H1 (cell line): ENCODE measurements around the gene EEF1A2. TPM values are rescaled to one million over a fixed set of nuclear protein-coding genes. Genes with fewer than 3 reads are reported as not detected.
A peak's percentile ranks its signal among the peaks of the same experiment; 100 is the strongest.

ENCODE experiments used
- CTCF ChIA-PET: fragments of 300-600 bp; sonication (Branson Sonifier 250); formaldehyde crosslinking; loops from one replicate; lab custom pipeline; 2021; ENCODE audit not compliant: partially characterized antibody; lab: Charles Lee
- POLR2A ChIA-PET: fragments of 300-600 bp; sonication (Branson Sonifier 250); formaldehyde crosslinking; loops from one replicate; lab custom pipeline; 2021; ENCODE audit warnings: inconsistent platforms; ENCODE audit not compliant: partially characterized antibody; lab: Charles Lee
- DNase-seq, 2 experiments: peaks; one replicate each; pipeline versions ENCODE4 v3.0.0 to v3.0.0-alpha.2; 2010 to 2022; ENCODE audit warnings: low spot score in 2 of 2, low read depth in 1 of 2, mixed read lengths in 1 of 2
- FAIRE-seq: peaks from 2 replicates; lab custom pipeline; 2011; peaks lifted over from hg19 to GRCh38; lab: Jason Lieb, UNC
- H2AFZ ChIP-seq: 2 replicates; pipeline ENCODE4 v1.8.1; 2012; ENCODE audit warnings: low read length, inconsistent platforms
- H2AK5ac ChIP-seq: 2 replicates; pipeline ENCODE4 v1.6.1; 2013; ENCODE audit warnings: low read depth, low read length
- H2BK120ac ChIP-seq: replicated peaks from 2 replicates; pipeline ENCODE3; 2013; ENCODE audit warnings: low read depth, low read length, inconsistent platforms
- H2BK12ac ChIP-seq: 2 replicates; pipeline ENCODE4 v1.6.1; 2013; ENCODE audit warnings: low read depth, low read length
- H2BK15ac ChIP-seq: 2 replicates; pipeline ENCODE4 v1.6.1; 2013; ENCODE audit warnings: low read length
- H2BK20ac ChIP-seq: 2 replicates; pipeline ENCODE4 v1.6.1; 2013; ENCODE audit warnings: low read length
- H2BK5ac ChIP-seq: 2 replicates; pipeline ENCODE4 v1.6.1; 2013; ENCODE audit warnings: low read depth, low read length
- H3K14ac ChIP-seq: 2 replicates; pipeline ENCODE4 v1.6.1; 2013; ENCODE audit warnings: inconsistent platforms; ENCODE audit not compliant: insufficient read length
- H3K18ac ChIP-seq: 2 replicates; pipeline ENCODE4 v1.6.1; 2013; ENCODE audit warnings: low read length; ENCODE audit errors: extremely low read depth
- H3K23ac ChIP-seq: 2 replicates; pipeline ENCODE4 v1.6.1; 2013; ENCODE audit warnings: inconsistent platforms; ENCODE audit not compliant: insufficient read length
- H3K23me2 ChIP-seq: 2 replicates; pipeline ENCODE4 v1.6.1; 2013; ENCODE audit warnings: low read depth, low read length
- H3K27ac ChIP-seq: 2 replicates; pipeline ENCODE4 v1.6.1; 2011; ENCODE audit warnings: low read depth, low read length, inconsistent platforms
- H3K27me3 ChIP-seq, 4 experiments: replicated peaks in 1 of 4; 1 replicate in 1 of 4; 2 replicates in 3 of 4; pipeline versions ENCODE4 v1.6.1 to v1.8.1; 2011 to 2013; ENCODE audit warnings: low read length in 3 of 4, mild to moderate bottlenecking in 3 of 4, inconsistent platforms in 2 of 4, mixed read lengths in 2 of 4, moderate library complexity in 1 of 4; ENCODE audit not compliant: control insufficient read depth in 3 of 4, insufficient read depth in 3 of 4; ENCODE audit errors: extremely low read depth in 1 of 4
- H3K36me3 ChIP-seq, 4 experiments: 2 replicates each; pipeline versions ENCODE4 v1.6.1 to v1.8.1; 2011 to 2013; ENCODE audit warnings: mild to moderate bottlenecking in 4 of 4, low read length in 3 of 4, moderate library complexity in 2 of 4, control low read depth in 1 of 4, inconsistent platforms in 1 of 4; ENCODE audit not compliant: insufficient read depth in 4 of 4, control insufficient read depth in 2 of 4
- H3K4ac ChIP-seq: replicated peaks from 2 replicates; pipeline ENCODE3; 2013; ENCODE audit warnings: low read length, low read depth, mixed read lengths, inconsistent platforms; ENCODE audit not compliant: insufficient read length
- H3K4me1 ChIP-seq, 4 experiments: replicated peaks in 1 of 4; 1 replicate in 1 of 4; 2 replicates in 3 of 4; pipeline versions ENCODE4 v1.6.1 to v1.8.1; 2011 to 2013; ENCODE audit warnings: low read length in 3 of 4, inconsistent platforms in 2 of 4, mixed read lengths in 1 of 4; ENCODE audit not compliant: insufficient read depth in 4 of 4, control insufficient read depth in 3 of 4
- H3K4me2 ChIP-seq, 2 experiments: 2 replicates each; pipeline versions ENCODE4 v1.6.1 to v1.8.1; 2011 to 2013; ENCODE audit warnings: low read depth in 2 of 2, low read length in 2 of 2, control low read depth in 1 of 2, inconsistent platforms in 1 of 2, mild to moderate bottlenecking in 1 of 2; ENCODE audit not compliant: insufficient read depth in 1 of 2
- H3K4me3 ChIP-seq, 4 experiments: fragments of 200-600, 300-600 bp in 1 of 4; sonication (generic), shearing (Covaris generic), sonication (Bioruptor Twin) in 1 of 4; 2 replicates each; pipeline versions ENCODE4 v1.5.1 to v1.8.1; 2011 to 2016; ENCODE audit warnings: low read length in 4 of 4, low read depth in 3 of 4, control low read depth in 2 of 4, inconsistent platforms in 2 of 4, mild to moderate bottlenecking in 2 of 4, mixed read lengths in 1 of 4, moderate library complexity in 1 of 4; ENCODE audit not compliant: insufficient read depth in 2 of 4; ENCODE audit errors: extremely low read depth in 1 of 4
- H3K56ac ChIP-seq: replicated peaks from 2 replicates; pipeline ENCODE3; 2013; ENCODE audit warnings: low read depth, mild to moderate bottlenecking, mixed read lengths, low read length, inconsistent platforms; ENCODE audit not compliant: insufficient read length
- H3K79me1 ChIP-seq: 2 replicates; pipeline ENCODE4 v1.6.1; 2013; ENCODE audit warnings: low read depth, low read length, control low read depth
- H3K79me2 ChIP-seq, 2 experiments: 2 replicates each; pipeline versions ENCODE4 v1.6.1 to v1.8.1; 2012 to 2013; ENCODE audit warnings: low read length in 2 of 2, mild to moderate bottlenecking in 2 of 2, inconsistent platforms in 1 of 2; ENCODE audit not compliant: insufficient read depth in 2 of 2, control insufficient read depth in 1 of 2
- H3K9ac ChIP-seq, 4 experiments: replicated peaks in 1 of 4; 1 replicate in 1 of 4; 2 replicates in 3 of 4; pipeline versions ENCODE4 v1.6.1 to v1.8.1; 2011 to 2013; ENCODE audit warnings: low read depth in 3 of 4, low read length in 3 of 4, control low read depth in 2 of 4, mild to moderate bottlenecking in 2 of 4, moderate library complexity in 2 of 4, inconsistent platforms in 1 of 4; ENCODE audit errors: extremely low read depth in 1 of 4
- H3K9me3 ChIP-seq, 2 experiments: 2 replicates each; pipeline versions ENCODE4 v1.6.1 to v1.8.1; 2012 to 2013; ENCODE audit warnings: mild to moderate bottlenecking in 2 of 2, moderate library complexity in 2 of 2, control low read depth in 1 of 2, inconsistent platforms in 1 of 2, low read depth in 1 of 2, low read length in 1 of 2, mixed read lengths in 1 of 2; ENCODE audit not compliant: insufficient read depth in 2 of 2
- H4K20me1 ChIP-seq, 2 experiments: replicated peaks in 1 of 2; 2 replicates each; pipeline versions ENCODE3 to v1.8.1; 2011 to 2013; ENCODE audit warnings: inconsistent platforms in 2 of 2, low read length in 2 of 2, mild to moderate bottlenecking in 1 of 2; ENCODE audit not compliant: insufficient read depth in 2 of 2, control insufficient read depth in 1 of 2
- H4K5ac ChIP-seq: 2 replicates; pipeline ENCODE4 v1.6.1; 2013; ENCODE audit warnings: low read length, low read depth, mixed read lengths, inconsistent platforms; ENCODE audit not compliant: insufficient read length
- H4K8ac ChIP-seq: 2 replicates; pipeline ENCODE4 v1.8.0; 2013; ENCODE audit warnings: mild to moderate bottlenecking, moderate library complexity, low read length, inconsistent platforms; ENCODE audit not compliant: insufficient read depth; ENCODE audit errors: extremely low read depth
- H4K91ac ChIP-seq: replicated peaks from 2 replicates; pipeline ENCODE3; 2013; ENCODE audit warnings: low read length, mixed read lengths, inconsistent platforms; ENCODE audit not compliant: insufficient read length
- GABPA ChIP-seq: IDR thresholded peaks from 2 replicates; pipeline ENCODE4 v1.6.1; 2011; ENCODE audit warnings: mild to moderate bottlenecking, low read length, moderate library complexity, borderline replicate concordance; ENCODE audit not compliant: insufficient read depth
- JUND ChIP-seq: IDR thresholded peaks from 2 replicates; pipeline ENCODE4 v1.6.1; 2011; ENCODE audit warnings: mild to moderate bottlenecking, improper control_type of control experiment, low read length
- KDM1A ChIP-seq: fragments of 200-600, 300-600 bp; sonication (generic); IDR thresholded peaks from 2 replicates; pipeline ENCODE4 v1.7.1; 2016; ENCODE audit warnings: mild to moderate bottlenecking, low read length, borderline replicate concordance
- KDM5A ChIP-seq: fragments of 200-600 bp; IDR thresholded peaks from 2 replicates; pipeline ENCODE4 v1.7.1; 2012; ENCODE audit warnings: mild to moderate bottlenecking, low read length, inconsistent platforms, mixed read lengths
- NRF1 ChIP-seq: IDR thresholded peaks from 2 replicates; pipeline ENCODE4 v1.6.1; 2011; ENCODE audit warnings: mild to moderate bottlenecking, low read depth, low read length, improper control_type of control experiment
- PHF8 ChIP-seq: fragments of 200-600 bp; sonication (generic); conservative IDR thresholded peaks from 2 replicates; pipeline ENCODE4 v1.7.1; 2012; ENCODE audit warnings: low read depth, mild to moderate bottlenecking, inconsistent platforms, low read length, moderate library complexity
- POU5F1 ChIP-seq: IDR thresholded peaks from 2 replicates; pipeline ENCODE4 v1.6.1; 2011; ENCODE audit warnings: low read depth, mild to moderate bottlenecking, low read length, moderate library complexity
- RBBP5 ChIP-seq: IDR thresholded peaks from 2 replicates; pipeline ENCODE4 v1.7.1; 2012; ENCODE audit warnings: low read depth, mild to moderate bottlenecking, inconsistent platforms, low read length, moderate library complexity, borderline replicate concordance
- RNF2 ChIP-seq: fragments of 200-900, 300-1000 bp; sonication (generic); IDR thresholded peaks from 2 replicates; pipeline ENCODE4 v1.7.1; 2016; ENCODE audit warnings: borderline replicate concordance, low read depth, mild to moderate bottlenecking, antibody characterized with exemption, low read length; ENCODE audit not compliant: poor library complexity, severe bottlenecking; ENCODE audit errors: missing control alignments
- SUZ12 ChIP-seq: fragments of 200-600 bp; sonication (generic); IDR thresholded peaks from 2 replicates; pipeline ENCODE4 v1.6.1; 2012; ENCODE audit warnings: mild to moderate bottlenecking, inconsistent platforms, low read length, moderate library complexity, mixed read lengths
- YY1 ChIP-seq: IDR thresholded peaks from 2 replicates; pipeline ENCODE4 v1.6.1; 2011; ENCODE audit warnings: low read depth, mild to moderate bottlenecking, low read length
- WGBS, 2 experiments: shearing (Covaris generic) in 1 of 2; methylation state at CpG; one replicate each; pipeline versions ENCODE4 v1.1.6 to v1.1.7; 2013 to 2015; ENCODE audit warnings: low lambda C conversion rate in 2 of 2, mixed read lengths in 2 of 2, inconsistent platforms in 1 of 2, low coverage in 1 of 2, missing lambda C conversion rate in 1 of 2; ENCODE audit not compliant: insufficient replicate concordance in 2 of 2, insufficient coverage in 1 of 2, insufficient read length in 1 of 2; ENCODE audit errors: extremely low coverage in 1 of 2, missing lambda C conversion rate in 1 of 2; 5-methylcytosine and 5-hydroxymethylcytosine counted together
- polyA plus RNA-seq, 7 experiments: library from polyadenylated mRNA; depleted of rRNA in 3 of 7; stranded (reverse) in 5 of 7; unstranded in 2 of 7; fragments of >200 nt in 5 of 7; fragments of 200-250 nt in 2 of 7; gene quantifications; 1 replicate in 5 of 7; 2 replicates in 1 of 7; 4 replicates in 1 of 7; pipeline versions ENCODE4 v1.2.1 to v1.2.3, GENCODE V29; 2011 to 2013; ENCODE audit warnings: missing spikeins in 2 of 7, mixed read lengths in 2 of 7
- total RNA-seq: library from RNA; stranded (reverse); fragmentation: NEBNext Ultra II Directional; extraction: Animal tissue kit (Norgen Biotek cat#: 25700); gene quantifications from 2 replicates; pipeline ENCODE4 v1.2.1, GENCODE V29; 2021

EEF1A2 gene
- total and polyA plus RNA-seq, 2 of the 8 experiments (the other 6 are each of a cell fraction or from before 2014, with no cell fraction given), result 7.4 to 25.8 TPM

DNA sequence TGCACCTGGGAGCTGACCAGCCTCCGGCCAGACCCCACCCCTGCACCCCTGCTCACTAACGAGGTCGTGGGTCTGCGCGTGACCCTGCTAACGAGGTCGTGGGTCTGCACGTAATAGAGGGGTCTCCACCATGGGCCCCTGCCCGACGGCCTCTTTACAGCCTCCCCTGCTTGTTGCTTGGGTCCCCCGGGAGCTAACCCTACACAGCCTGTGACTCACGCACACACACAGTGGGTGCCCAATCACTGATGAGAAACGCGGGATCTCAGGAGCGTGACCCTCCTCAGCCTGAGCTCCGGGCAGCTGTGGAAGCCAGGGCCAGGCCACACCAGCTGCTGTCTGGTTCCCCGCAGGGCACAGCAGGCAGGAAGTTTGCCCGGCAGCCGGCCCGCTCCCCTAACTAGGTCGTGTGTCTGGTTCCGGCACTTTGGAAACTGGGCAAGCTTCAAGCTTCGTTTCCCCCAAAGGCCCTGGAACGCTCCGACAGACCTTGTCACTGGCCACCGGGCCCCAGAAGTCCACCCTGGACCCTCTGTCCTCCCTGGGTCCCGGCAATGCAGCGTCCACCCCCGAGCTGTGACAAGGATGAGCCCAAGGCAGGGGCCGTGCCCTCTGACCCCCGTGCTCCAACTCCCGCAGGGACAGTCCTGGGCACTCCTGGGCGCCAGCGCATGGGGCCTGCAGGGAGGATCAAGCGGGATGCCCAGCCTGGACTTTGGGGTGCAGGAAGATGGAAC is 37.5 kb upstream of the EEF1A2 start:
- Histone ChIP-seq H3K14ac (no peak overlapping the region), H3K79me2 (no peaks in the 10 kb centered on the region), H3K23ac (no peak overlapping the region), H3K4ac (no peak overlapping the region), H4K5ac (no peak overlapping the region), H4K20me1 (peaks cover 0 to 3% of the 10 kb centered on the region in 2 experiments), H4K8ac (no peak overlapping the region; the same call in none of the 2 replicates), H4K91ac (no peak overlapping the region), H2BK120ac (no peak overlapping the region), H2BK5ac (peak overlapping the region; percentile 44; the same call in 1 of the 2 replicates), H3K79me1 (no peaks in the 10 kb centered on the region; the same call in 1 of the 2 replicates), H3K9ac (no peak overlapping the region; a peak in 1 of 7 replicates), H3K4me3 (no peak overlapping the region), H3K18ac (no peak overlapping the region; the same call in 1 of the 2 replicates), H3K4me1 (peaks cover 0 to 23% (median 3%) of the 10 kb centered on the region in 4 experiments; a peak in 5 of 7 replicates), H2BK20ac (no peak overlapping the region), H3K23me2 (peaks cover 3% of the 10 kb centered on the region; the same call in 1 of the 2 replicates), H2AFZ (no peak overlapping the region), H3K27me3 (no peaks in the 10 kb centered on the region), H2AK5ac (no peak overlapping the region), H3K36me3 (no peaks in the 10 kb centered on the region), H2BK15ac (no peak overlapping the region), H3K56ac (no peak overlapping the region), H3K9me3 (no peaks in the 10 kb centered on the region), H3K4me2 (no peak overlapping the region), H2BK12ac (peak overlapping the region; percentile 75; the same call in 1 of the 2 replicates), H3K27ac (no peak overlapping the region)
- FAIRE-seq (no peak), DNase-seq (no peak)
- ChIA-PET POLR2A (interaction anchor here (0.6 to 3.7 kb wide), 10 partner anchors 9 to 1420 kb away, joined by 3 to 26 read pairs (median 3); partner anchors contain the start of genes PPDPF and STMN3), CTCF (interaction anchor here (0.6 to 4.8 kb wide), 24 partner anchors 10 to 265 kb away, joined by 3 to 23 read pairs (median 6); partner anchors contain the start of genes FNDC11, HELZ2, LIME1 and SRMS)
- WGBS, 2 experiments, result 88% methylated on average over 34 of the region's 35 CpGs; no CpG with 5 or more reads in 1 of the 2 experiments
- TF ChIP-seq SUZ12, result no peak
- TF ChIP-seq POU5F1, result no peak
- TF ChIP-seq KDM1A, result no peak
- TF ChIP-seq RBBP5, result no peak
- TF ChIP-seq JUND, result no peak
- no peak for TF ChIP-seq NRF1
- no peak for TF ChIP-seq PHF8
- no peak for TF ChIP-seq RNF2
- no peak for TF ChIP-seq GABPA
- TF ChIP-seq KDM5A, result no peak
- no peak for TF ChIP-seq YY1
